IPS DF 6.9 (cell line): ENCODE measurements around the gene ABCG8.

Experiments
- DNase-seq: peaks from one replicate; pipeline ENCODE4 v3.0.0-alpha.2; 2013; ENCODE audit warnings: low read depth, low spot score
- H3K27ac ChIP-seq: one replicate; pipeline ENCODE4 v1.5.1; 2013; ENCODE audit warnings: low read length, control low read depth
- H3K27me3 ChIP-seq: 2 replicates; pipeline ENCODE4 v1.6.1; 2013; ENCODE audit warnings: mild to moderate bottlenecking, low read length; ENCODE audit not compliant: control insufficient read depth, insufficient read depth
- H3K36me3 ChIP-seq: 2 replicates; pipeline ENCODE4 v1.6.1; 2013; ENCODE audit warnings: low read length; ENCODE audit not compliant: control insufficient read depth, insufficient read depth
- H3K4me1 ChIP-seq: 2 replicates; pipeline ENCODE4 v1.6.1; 2013; ENCODE audit warnings: low read length; ENCODE audit not compliant: control insufficient read depth, insufficient read depth
- H3K4me3 ChIP-seq: 2 replicates; pipeline ENCODE4 v1.5.1; 2013; ENCODE audit warnings: mild to moderate bottlenecking, low read length
- H3K9me3 ChIP-seq: 2 replicates; pipeline ENCODE4 v1.6.1; 2013; ENCODE audit warnings: low read length, inconsistent platforms; ENCODE audit not compliant: control insufficient read depth, insufficient read depth
- WGBS: extraction: QIAGEN DNeasy Blood & Tissue Kit; methylation state at CpG from one replicate; pipeline ENCODE4 v1.1.7; 2013; ENCODE audit warnings: mixed read lengths, missing lambda C conversion rate; ENCODE audit not compliant: insufficient read length, insufficient coverage; 5-methylcytosine and 5-hydroxymethylcytosine counted together

Gene ABCG8

DNA sequence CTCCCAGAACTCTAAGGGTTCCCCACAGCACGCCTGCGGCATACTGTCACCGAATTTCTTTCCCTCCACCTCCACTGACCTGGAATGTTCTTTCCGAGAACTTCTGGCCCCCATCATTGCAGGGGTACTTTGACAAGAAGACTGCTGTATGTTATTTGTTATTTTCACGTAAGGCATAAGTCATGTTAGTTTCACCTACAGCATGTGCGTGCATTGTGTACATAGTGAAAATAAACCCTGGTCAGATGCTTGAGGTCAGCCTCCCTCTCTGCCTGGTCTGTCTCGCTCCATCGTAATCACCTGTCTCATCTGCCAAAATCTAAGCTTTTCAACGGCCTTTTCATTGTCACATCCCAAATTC is 4.1 kb downstream of the ABCG8 start:
- Histone ChIP-seq H3K27ac (no peak overlapping the region), H3K36me3 (no peaks in the 10 kb centered on the region), H3K27me3 (no peaks in the 10 kb centered on the region), H3K4me3 (no peak overlapping the region), H3K4me1 (no peaks in the 10 kb centered on the region; the same call in 1 of the 2 replicates), H3K9me3 (no peaks in the 10 kb centered on the region)
- WGBS = no CpG with 5 or more reads among the region's 9 CpGs
- DNase-seq = no peak

- no peaks in the 10 kb centered on the region; the same call in 1 of the 2 replicates for H3K4me1 ChIP-seq
- H3K4me3 ChIP-seq = no peak overlapping the region
- no CpG with 5 or more reads among the region's 1 CpG for WGBS
- no peaks in the 10 kb centered on the region for H3K9me3 ChIP-seq
- H3K36me3 ChIP-seq = no peaks in the 10 kb centered on the region
- no peaks in the 10 kb centered on the region for H3K27me3 ChIP-seq
- H3K27ac ChIP-seq = no peak overlapping the region
- DNase-seq = no peak
Observed at GRCh38 chr2:43845181-43845580, 6.4 kb downstream of the ABCG8 start.

DNA sequence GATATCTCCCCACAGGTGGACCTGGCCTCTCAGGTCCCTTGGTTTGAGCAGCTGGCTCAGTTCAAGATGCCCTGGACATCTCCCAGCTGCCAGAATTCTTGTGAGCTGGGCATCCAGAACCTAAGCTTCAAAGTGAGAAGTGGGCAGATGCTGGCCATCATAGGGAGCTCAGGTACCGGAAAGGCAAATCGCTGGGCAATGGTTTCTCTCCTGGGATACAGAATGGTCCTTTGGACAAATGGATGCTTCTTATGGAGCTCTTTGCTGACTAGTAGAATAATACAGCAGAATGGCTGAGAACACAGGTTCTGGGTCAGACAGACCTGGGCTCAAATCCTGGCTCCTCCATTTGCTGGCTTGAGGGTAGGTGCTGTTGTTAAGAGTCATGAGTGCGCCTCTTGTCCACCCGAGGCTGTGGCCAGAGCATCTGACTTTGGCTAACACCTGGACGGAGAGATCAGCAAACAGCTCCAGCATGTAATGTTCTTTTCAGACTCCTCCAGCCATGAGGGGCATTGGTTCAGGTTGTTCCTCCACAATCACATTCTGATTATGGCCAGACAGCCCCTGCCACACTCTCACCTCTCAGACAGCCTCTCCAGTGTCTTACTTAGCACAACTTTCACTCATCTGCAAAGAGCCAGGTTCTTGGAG is 7.5 kb downstream of the ABCG8 start:
- no peak for DNase-seq
- Histone ChIP-seq H3K27ac (no peak overlapping the region), H3K4me3 (no peak overlapping the region), H3K36me3 (no peaks in the 10 kb centered on the region), H3K9me3 (no peaks in the 10 kb centered on the region), H3K4me1 (no peaks in the 10 kb centered on the region), H3K27me3 (no peaks in the 10 kb centered on the region)
- WGBS = no CpG with 5 or more reads among the region's 5 CpGs

- no peaks in the 10 kb centered on the region for H3K36me3 ChIP-seq
- no peaks in the 10 kb centered on the region for H3K9me3 ChIP-seq
- no peaks in the 10 kb centered on the region for H3K4me1 ChIP-seq
- no peak overlapping the region for H3K4me3 ChIP-seq
- no CpG with 5 or more reads among the region's 1 CpG for WGBS
- no peak overlapping the region for H3K27ac ChIP-seq
- no peaks in the 10 kb centered on the region for H3K27me3 ChIP-seq
- DNase-seq = no peak
Observed at GRCh38 chr2:43848214-43848613, 9.4 kb downstream of the ABCG8 start.

- no peak for DNase-seq
- no peaks in the 10 kb centered on the region for H3K4me1 ChIP-seq
- no peaks in the 10 kb centered on the region for H3K9me3 ChIP-seq
- no peak overlapping the region for H3K27ac ChIP-seq
- no peaks in the 10 kb centered on the region for H3K27me3 ChIP-seq
- WGBS = no CpG with 5 or more reads among the region's 20 CpGs
- H3K4me3 ChIP-seq = no peak overlapping the region
- H3K36me3 ChIP-seq = no peaks in the 10 kb centered on the region
Observed at GRCh38 chr2:43851011-43851980, 12.5 kb downstream of the ABCG8 start.

DNA sequence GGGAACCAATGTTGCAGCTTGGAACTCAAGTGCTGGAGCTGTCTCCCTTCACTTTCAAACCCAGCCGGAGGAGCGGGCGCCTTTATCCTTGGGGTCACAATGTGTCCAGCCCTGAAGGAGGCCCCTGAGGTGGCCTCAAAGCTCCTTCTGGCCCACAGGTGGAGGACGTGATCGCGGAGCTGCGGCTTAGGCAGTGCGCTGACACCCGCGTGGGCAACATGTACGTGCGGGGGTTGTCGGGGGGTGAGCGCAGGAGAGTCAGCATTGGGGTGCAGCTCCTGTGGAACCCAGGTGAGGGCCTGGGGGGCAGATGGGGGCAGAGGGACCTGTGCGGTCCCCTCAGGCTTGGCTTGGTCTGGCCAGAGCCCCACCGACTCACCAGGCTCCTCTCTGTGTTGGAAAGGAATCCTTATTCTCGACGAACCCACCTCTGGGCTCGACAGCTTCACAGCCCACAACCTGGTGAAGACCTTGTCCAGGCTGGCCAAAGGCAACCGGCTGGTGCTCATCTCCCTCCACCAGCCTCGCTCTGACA is 13.5 kb downstream of the ABCG8 start:
- no peak for DNase-seq
- H3K4me3 ChIP-seq = no peak overlapping the region
- no peaks in the 10 kb centered on the region for H3K9me3 ChIP-seq
- no peaks in the 10 kb centered on the region for H3K4me1 ChIP-seq
- no peaks in the 10 kb centered on the region for H3K27me3 ChIP-seq
- H3K36me3 ChIP-seq = no peaks in the 10 kb centered on the region
- H3K27ac ChIP-seq = no peak overlapping the region
- WGBS = no CpG with 5 or more reads among the region's 21 CpGs

DNA sequence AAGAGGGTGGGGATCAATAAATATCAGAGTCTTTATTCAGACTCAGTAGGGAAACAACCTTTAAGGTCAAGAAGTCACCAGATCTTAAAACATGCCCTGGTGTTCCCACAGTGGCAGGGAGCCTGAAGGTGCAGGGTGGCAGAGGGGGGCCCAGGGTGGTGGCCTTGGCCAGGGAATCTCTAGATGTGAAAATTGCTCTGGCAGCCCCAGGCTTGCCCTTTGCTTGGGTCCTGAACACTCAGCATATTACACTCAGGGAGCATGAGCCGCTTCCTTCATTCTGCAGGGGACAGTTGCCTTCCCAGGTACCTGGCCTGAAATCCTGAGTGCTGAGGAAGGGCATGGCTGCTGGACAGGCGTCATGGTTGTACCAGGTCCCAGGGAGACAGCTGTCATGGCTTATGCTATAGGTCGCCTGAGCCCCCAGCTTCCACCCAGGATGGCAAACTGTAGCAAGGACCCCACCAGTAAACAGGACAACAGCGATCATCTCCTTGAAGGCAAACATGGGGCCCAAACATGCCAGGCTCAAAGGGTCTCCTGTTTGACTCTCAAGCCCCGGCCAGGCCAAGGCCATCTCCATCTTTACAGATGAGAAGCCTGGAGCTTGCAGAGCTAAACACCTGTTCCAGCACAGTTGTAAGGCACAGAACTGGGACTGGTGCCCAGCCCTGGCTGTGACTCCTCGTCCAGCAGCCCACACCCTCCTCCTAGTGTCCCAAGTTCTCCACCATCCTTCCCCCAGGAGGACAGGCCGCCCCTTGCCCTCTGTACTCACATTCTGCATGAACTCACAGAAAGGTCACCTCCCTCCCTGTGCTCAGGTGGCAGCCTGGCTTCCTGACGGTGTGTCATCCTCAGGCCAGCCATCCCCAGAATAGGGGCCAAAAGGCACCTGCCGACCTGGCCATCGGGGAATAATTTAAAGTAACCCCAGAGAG is 14.6 kb downstream of the ABCG8 start:
- H3K4me1 ChIP-seq = no peaks in the 10 kb centered on the region
- H3K36me3 ChIP-seq = no peaks in the 10 kb centered on the region
- H3K27ac ChIP-seq = no peak overlapping the region
- H3K27me3 ChIP-seq = no peaks in the 10 kb centered on the region
- no peak overlapping the region for H3K4me3 ChIP-seq
- WGBS = no CpG with 5 or more reads among the region's 10 CpGs
- H3K9me3 ChIP-seq = no peaks in the 10 kb centered on the region
- no peak for DNase-seq

- Histone ChIP-seq H3K27me3 (no peaks in the 10 kb centered on the region), H3K36me3 (no peaks in the 10 kb centered on the region), H3K9me3 (no peaks in the 10 kb centered on the region), H3K27ac (no peak overlapping the region), H3K4me3 (no peak overlapping the region), H3K4me1 (no peaks in the 10 kb centered on the region)
- no CpG with 5 or more reads among the region's 3 CpGs for WGBS
- DNase-seq = no peak
Observed at GRCh38 chr2:43854671-43855070, 15.9 kb downstream of the ABCG8 start.

- H3K4me3 ChIP-seq = no peak overlapping the region
- no peak overlapping the region for H3K27ac ChIP-seq
- H3K36me3 ChIP-seq = no peaks in the 10 kb centered on the region
- DNase-seq = no peak
- no peaks in the 10 kb centered on the region for H3K9me3 ChIP-seq
- H3K27me3 ChIP-seq = no peaks in the 10 kb centered on the region
- H3K4me1 ChIP-seq = no peaks in the 10 kb centered on the region
- no CpG with 5 or more reads among the region's 2 CpGs for WGBS
Observed at GRCh38 chr2:43855292-43855691, 16.5 kb downstream of the ABCG8 start.

DNA sequence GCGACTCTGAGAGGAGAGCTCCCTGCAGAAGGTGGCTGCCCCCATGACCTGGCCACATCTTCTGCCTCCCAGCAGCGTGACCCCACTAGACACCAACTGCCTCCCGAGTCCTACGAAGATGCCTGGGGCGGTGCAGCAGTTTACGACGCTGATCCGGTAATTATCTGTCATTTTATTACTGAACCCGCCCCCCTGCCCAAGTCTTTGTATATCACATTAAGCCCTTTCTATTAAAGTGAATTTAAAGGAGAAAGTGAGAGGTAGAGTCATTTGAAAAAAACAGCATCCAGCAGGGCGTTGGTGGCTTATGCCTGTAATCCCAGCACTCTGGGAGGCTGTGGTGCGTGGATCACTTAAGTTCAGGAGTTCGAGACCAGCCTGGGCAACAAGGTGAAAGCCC is 33.4 kb downstream of the ABCG8 start:
- no CpG with 5 or more reads among the region's 12 CpGs for WGBS
- Histone ChIP-seq H3K36me3 (no peaks in the 10 kb centered on the region), H3K4me1 (no peaks in the 10 kb centered on the region), H3K27me3 (no peaks in the 10 kb centered on the region), H3K27ac (no peak overlapping the region), H3K9me3 (no peaks in the 10 kb centered on the region), H3K4me3 (no peak overlapping the region)
- DNase-seq = no peak
